SK-N-SH (cell line): ENCODE measurements around the gene IL20RB. TPM values are rescaled to one million over a fixed set of nuclear protein-coding genes. Genes with fewer than 3 reads are reported as not detected.

Experiments
- CTCF ChIA-PET: fragments of 300-600, 350-600 bp; formaldehyde crosslinking; extraction: SDS; loops from one replicate; lab custom pipeline; 2021; lab: Yijun Ruan, JAX
- POLR2A ChIA-PET: fragments of 350-600 bp; sonication (Branson Sonifier 250); formaldehyde crosslinking; extraction: SDS; loops from one replicate; lab custom pipeline; 2020; ENCODE audit warnings: antibody characterized with exemption, inconsistent platforms; lab: Yijun Ruan, JAX
- DNase-seq: peaks from one replicate; pipeline ENCODE4 v3.0.0; 2012
- H2AFZ ChIP-seq: fragments of 200-600 bp; sonication (generic); 2 replicates; pipeline ENCODE4 v1.8.1; 2016; ENCODE audit warnings: antibody characterized with exemption, mild to moderate bottlenecking, low read depth
- H3F3A ChIP-seq: fragments of 200-600 bp; sonication (generic); replicated peaks from 2 replicates; pipeline ENCODE3; 2016; ENCODE audit warnings: antibody characterized with exemption, mild to moderate bottlenecking; ENCODE audit not compliant: insufficient read depth
- H3K27ac ChIP-seq, 2 experiments: fragments of 200-500 bp in 1 of 2; fragments of 200-600 bp in 1 of 2; sonication (Bioruptor generic) in 1 of 2; sonication (generic), shearing (Covaris generic) in 1 of 2; 2 replicates each; pipeline versions ENCODE4 v1.5.1 to v1.6.1; 2014 to 2016; ENCODE audit warnings: low read depth in 2 of 2, inconsistent platforms in 1 of 2, low read length in 1 of 2, mild to moderate bottlenecking in 1 of 2, mixed read lengths in 1 of 2
- H3K27me3 ChIP-seq: fragments of 200-600 bp; sonication (generic), shearing (Covaris generic); 2 replicates; pipeline ENCODE4 v1.6.1; 2016; ENCODE audit warnings: mixed run types; ENCODE audit not compliant: insufficient read depth
- H3K36me3 ChIP-seq, 2 experiments: fragments of 200-500 bp in 1 of 2; fragments of 200-600 bp in 1 of 2; sonication (Bioruptor generic) in 1 of 2; sonication (generic) in 1 of 2; replicated peaks in 1 of 2; 2 replicates each; pipeline versions ENCODE3 to v1.5.1; 2014 to 2016; ENCODE audit warnings: low read length in 1 of 2, mild to moderate bottlenecking in 1 of 2; ENCODE audit not compliant: insufficient read depth in 2 of 2, control insufficient read depth in 1 of 2
- H3K4me1 ChIP-seq, 2 experiments: fragments of 200-500 bp in 1 of 2; fragments of 200-600 bp in 1 of 2; sonication (Bioruptor generic) in 1 of 2; sonication (generic), shearing (Covaris generic) in 1 of 2; 2 replicates each; pipeline versions ENCODE4 v1.5.1 to v1.6.1; 2014 to 2016; ENCODE audit warnings: low read depth in 1 of 2, low read length in 1 of 2, mixed run types in 1 of 2; ENCODE audit not compliant: insufficient read depth in 2 of 2, control insufficient read depth in 1 of 2
- H3K4me2 ChIP-seq: fragments of 200-600 bp; sonication (generic), shearing (Covaris generic); 2 replicates; pipeline ENCODE4 v1.6.1; 2017; ENCODE audit warnings: mixed run types
- H3K4me3 ChIP-seq, 2 experiments: fragments of 200-500 bp in 1 of 2; fragments of 200-600 bp in 1 of 2; sonication (Bioruptor generic) in 1 of 2; sonication (generic), shearing (Covaris generic) in 1 of 2; 2 replicates each; pipeline versions ENCODE4 v1.5.1 to v1.8.1; 2014 to 2016; ENCODE audit warnings: low read depth in 2 of 2, inconsistent platforms in 1 of 2, low read length in 1 of 2, mild to moderate bottlenecking in 1 of 2, mixed read lengths in 1 of 2, moderate library complexity in 1 of 2
- H3K79me2 ChIP-seq: fragments of 200-600 bp; sonication (generic); 2 replicates; pipeline ENCODE4 v1.8.1; 2017; ENCODE audit warnings: mild to moderate bottlenecking; ENCODE audit not compliant: insufficient read depth
- H3K9ac ChIP-seq: fragments of 200-600 bp; sonication (generic); 2 replicates; pipeline ENCODE4 v1.6.1; 2017; ENCODE audit warnings: mixed run types
- H3K9me2 ChIP-seq: fragments of 200-600 bp; sonication (generic); 2 replicates; pipeline ENCODE4 v1.6.1; 2017; ENCODE audit warnings: mixed run types
- H3K9me3 ChIP-seq: fragments of 200-600 bp; sonication (generic); 2 replicates; pipeline ENCODE4 v1.6.1; 2017; ENCODE audit warnings: mixed run types, mild to moderate bottlenecking, moderate library complexity
- H4K20me1 ChIP-seq: fragments of 200-600 bp; sonication (generic); 2 replicates; pipeline ENCODE4 v1.6.1; 2017; ENCODE audit warnings: mild to moderate bottlenecking, mixed run types; ENCODE audit not compliant: insufficient read depth
- ELF1 ChIP-seq: IDR thresholded peaks from 2 replicates; pipeline ENCODE4 v1.4.0; 2012
- EP300 ChIP-seq, 2 experiments: IDR thresholded peaks; 2 replicates each; pipeline versions ENCODE4 v1.4.0 to v1.6.1; 2012; ENCODE audit warnings: borderline replicate concordance in 1 of 2, low read depth in 1 of 2, low read length in 1 of 2
- FOXJ3 ChIP-seq: sonication (generic); formaldehyde crosslinking; IDR thresholded peaks from 2 replicates; pipeline ENCODE4 v1.5.1; 2020; ENCODE audit warnings: mild to moderate bottlenecking, missing genetic modification reagents
- JUND ChIP-seq: IDR thresholded peaks from 2 replicates; pipeline ENCODE4 v1.4.0; 2012
- MAX ChIP-seq: IDR thresholded peaks from 2 replicates; pipeline ENCODE4 v1.4.0; 2012; ENCODE audit warnings: low read depth
- MEF2A ChIP-seq: IDR thresholded peaks from 2 replicates; pipeline ENCODE4 v1.4.0; 2012; ENCODE audit warnings: low read depth, borderline replicate concordance
- MXI1 ChIP-seq: IDR thresholded peaks from 2 replicates; pipeline ENCODE4 v1.6.1; 2012; ENCODE audit warnings: mild to moderate bottlenecking, low read depth, low read length, improper control_type of control experiment
- NRF1 ChIP-seq: IDR thresholded peaks from 2 replicates; pipeline ENCODE4 v1.6.1; 2012; ENCODE audit warnings: low read depth, mild to moderate bottlenecking, low read length
- PBX3 ChIP-seq: IDR thresholded peaks from 2 replicates; pipeline ENCODE4; 2012
- RAD21 ChIP-seq: IDR thresholded peaks from 2 replicates; pipeline ENCODE4 v1.6.1; 2012; ENCODE audit warnings: mild to moderate bottlenecking, low read length
- RCOR1 ChIP-seq: fragments of 150-350 bp; IDR thresholded peaks from 2 replicates; pipeline ENCODE4 v1.6.1; 2017; ENCODE audit warnings: antibody characterized with exemption, low read length
- SMC3 ChIP-seq: IDR thresholded peaks from 2 replicates; pipeline ENCODE4 v1.6.1; 2012; ENCODE audit warnings: low read depth, low read length, improper control_type of control experiment
- USF2 ChIP-seq: fragments of 150-350 bp; IDR thresholded peaks from 2 replicates; pipeline ENCODE4 v1.6.1; 2017; ENCODE audit warnings: antibody characterized with exemption, low read length, low read depth, borderline replicate concordance
- WGBS: methylation state at CpG from one replicate; pipeline ENCODE4 v1.1.6; 2017; ENCODE audit warnings: low lambda C conversion rate; 5-methylcytosine and 5-hydroxymethylcytosine counted together
- polyA plus RNA-seq, 3 experiments: library from polyadenylated mRNA; depleted of rRNA; stranded (reverse); fragments of >200 nt; gene quantifications; 2 replicates each; pipeline ENCODE4 v1.2.3, GENCODE V29; 2012

IL20RB gene
- polyA plus RNA-seq, 1 of the 3 experiments (the other 2 are of a cell fraction): 0.58 TPM

- 68% methylated on average over 4 of the region's 4 CpGs for WGBS
- no peaks in the 10 kb centered on the region for H4K20me1 ChIP-seq
- TF ChIP-seq EP300 (IDR thresholded peaks at IDR 0.05; ENCODE audit: borderline replicate concordance in 1 of 2, low read depth in 1 of 2, low read length in 1 of 2) (no peak), NRF1 (no peak), MXI1 (no peak), RCOR1 (no peak), SMC3 (no peak), PBX3 (no peak), FOXJ3 (no peak), ELF1 (no peak), USF2 (no peak)
- CTCF ChIA-PET: interaction anchor here (2.1 kb wide), 1 partner anchor 9 kb away, joined by 16 read pairs; no protein-coding TSS in a partner anchor
- no peaks in the 10 kb centered on the region for H3K27me3 ChIP-seq
- no peaks in the 10 kb centered on the region for H3K36me3 ChIP-seq
- H3K27ac ChIP-seq: no peak overlapping the region
- no peak overlapping the region for H3K4me2 ChIP-seq
- H3K79me2 ChIP-seq: no peaks in the 10 kb centered on the region
- H3K9me3 ChIP-seq: no peaks in the 10 kb centered on the region
- H3K9me2 ChIP-seq: no peaks in the 10 kb centered on the region
- no peaks in the 10 kb centered on the region for H3K4me1 ChIP-seq
- DNase-seq: no peak
- H3K9ac ChIP-seq: no peak overlapping the region
- no peaks in the 10 kb centered on the region for H3F3A ChIP-seq
- POLR2A ChIA-PET: no interaction called here
- no peak overlapping the region for H2AFZ ChIP-seq
- H3K4me3 ChIP-seq: no peak overlapping the region
Observed at GRCh38 chr3:137041686-137042085, 83.9 kb downstream of the IL20RB start.

- Histone ChIP-seq H3K36me3 (no peaks in the 10 kb centered on the region), H3K27me3 (no peaks in the 10 kb centered on the region), H3K4me3 (no peak overlapping the region), H3K9me3 (no peaks in the 10 kb centered on the region), H3K79me2 (no peaks in the 10 kb centered on the region), H4K20me1 (no peaks in the 10 kb centered on the region), H3F3A (no peaks in the 10 kb centered on the region), H3K9ac (no peak overlapping the region), H3K4me2 (no peak overlapping the region), H3K9me2 (no peaks in the 10 kb centered on the region), H3K4me1 (no peaks in the 10 kb centered on the region), H2AFZ (no peak overlapping the region), H3K27ac (no peak overlapping the region)
- ChIA-PET POLR2A (no interaction called here), CTCF (interaction anchor here (1.4 kb wide), 1 partner anchor 14 kb away, joined by 13 read pairs; no protein-coding TSS in a partner anchor)
- DNase-seq: no peak
- no peak for TF ChIP-seq JUND
- no peak for TF ChIP-seq NRF1
- TF ChIP-seq RAD21: no peak
- TF ChIP-seq MAX: no peak
- TF ChIP-seq MEF2A: no peak
- WGBS: 47% methylated on average over 4 of the region's 4 CpGs
Observed at GRCh38 chr3:137046747-137047146, 89.0 kb downstream of the IL20RB start.
